AG04449 (cell line): Measurements from ENCODE around the gene PBX1.
A peak's percentile ranks its signal among the peaks of the same experiment; 100 is the strongest.

ENCODE experiments used
- CTCF ChIA-PET: fragments of 350-600 bp; formaldehyde crosslinking; extraction: SDS; loops from one replicate; lab custom pipeline; 2021; ENCODE audit warnings: antibody characterized with exemption; lab: Yijun Ruan, JAX
- POLR2A ChIA-PET: fragments of 400-600, 350-600 bp; formaldehyde crosslinking; extraction: SDS; loops from one replicate; lab custom pipeline; 2020; ENCODE audit warnings: antibody characterized with exemption, inconsistent platforms; lab: Yijun Ruan, JAX
- DNase-seq: peaks from one replicate; pipeline ENCODE4 v3.0.0-alpha.2; 2010; ENCODE audit warnings: low read depth, low spot score
- H3K4me3 ChIP-seq: 2 replicates; pipeline ENCODE4 v1.5.1; 2011; ENCODE audit warnings: low read depth, mild to moderate bottlenecking, control low read depth, low read length
- TF ChIP-seq, protein P1 (sequence below): IDR thresholded peaks from one replicate; pipeline ENCODE4 v1.5.1; 2011; ENCODE audit warnings: mild to moderate bottlenecking, moderate library complexity, low read length, control low read depth, inconsistent platforms; ENCODE audit not compliant: insufficient read depth; ENCODE audit errors: missing control alignments

Gene PBX1

DNA sequence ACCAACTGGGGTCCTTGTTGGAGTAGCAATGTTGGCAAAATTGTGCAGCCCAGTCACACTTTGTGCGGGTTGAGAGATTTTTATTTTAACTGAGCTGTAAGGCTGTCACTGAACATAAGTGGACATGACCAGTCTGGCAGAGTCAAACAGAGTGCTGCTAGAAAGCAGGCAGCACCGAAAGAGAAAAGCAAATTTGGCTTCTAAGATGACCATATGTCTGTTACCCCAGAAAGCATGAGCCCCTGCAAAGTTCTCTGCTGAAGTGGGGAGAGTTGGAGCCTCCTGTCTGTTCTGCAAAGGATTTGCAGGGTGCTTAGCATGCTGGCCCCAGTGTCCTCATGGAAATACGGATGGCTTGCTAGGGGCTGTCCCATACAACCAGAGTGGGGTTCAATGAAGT, 220.4 kb downstream of the PBX1 start:
- POLR2A ChIA-PET, result interaction anchor here (0.7 kb wide), 1 partner anchor 17 kb away, joined by 5 read pairs; no protein-coding TSS in a partner anchor
- no peak overlapping the region for H3K4me3 ChIP-seq
- TF ChIP-seq, protein P1, sequence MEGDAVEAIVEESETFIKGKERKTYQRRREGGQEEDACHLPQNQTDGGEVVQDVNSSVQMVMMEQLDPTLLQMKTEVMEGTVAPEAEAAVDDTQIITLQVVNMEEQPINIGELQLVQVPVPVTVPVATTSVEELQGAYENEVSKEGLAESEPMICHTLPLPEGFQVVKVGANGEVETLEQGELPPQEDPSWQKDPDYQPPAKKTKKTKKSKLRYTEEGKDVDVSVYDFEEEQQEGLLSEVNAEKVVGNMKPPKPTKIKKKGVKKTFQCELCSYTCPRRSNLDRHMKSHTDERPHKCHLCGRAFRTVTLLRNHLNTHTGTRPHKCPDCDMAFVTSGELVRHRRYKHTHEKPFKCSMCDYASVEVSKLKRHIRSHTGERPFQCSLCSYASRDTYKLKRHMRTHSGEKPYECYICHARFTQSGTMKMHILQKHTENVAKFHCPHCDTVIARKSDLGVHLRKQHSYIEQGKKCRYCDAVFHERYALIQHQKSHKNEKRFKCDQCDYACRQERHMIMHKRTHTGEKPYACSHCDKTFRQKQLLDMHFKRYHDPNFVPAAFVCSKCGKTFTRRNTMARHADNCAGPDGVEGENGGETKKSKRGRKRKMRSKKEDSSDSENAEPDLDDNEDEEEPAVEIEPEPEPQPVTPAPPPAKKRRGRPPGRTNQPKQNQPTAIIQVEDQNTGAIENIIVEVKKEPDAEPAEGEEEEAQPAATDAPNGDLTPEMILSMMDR, result no peak
- CTCF ChIA-PET, result interaction anchor here (0.6 to 7.5 kb wide), 2 partner anchors 8 to 244 kb away, joined by 3 to 57 read pairs; no protein-coding TSS in a partner anchor
- DNase-seq, result no peak

DNA sequence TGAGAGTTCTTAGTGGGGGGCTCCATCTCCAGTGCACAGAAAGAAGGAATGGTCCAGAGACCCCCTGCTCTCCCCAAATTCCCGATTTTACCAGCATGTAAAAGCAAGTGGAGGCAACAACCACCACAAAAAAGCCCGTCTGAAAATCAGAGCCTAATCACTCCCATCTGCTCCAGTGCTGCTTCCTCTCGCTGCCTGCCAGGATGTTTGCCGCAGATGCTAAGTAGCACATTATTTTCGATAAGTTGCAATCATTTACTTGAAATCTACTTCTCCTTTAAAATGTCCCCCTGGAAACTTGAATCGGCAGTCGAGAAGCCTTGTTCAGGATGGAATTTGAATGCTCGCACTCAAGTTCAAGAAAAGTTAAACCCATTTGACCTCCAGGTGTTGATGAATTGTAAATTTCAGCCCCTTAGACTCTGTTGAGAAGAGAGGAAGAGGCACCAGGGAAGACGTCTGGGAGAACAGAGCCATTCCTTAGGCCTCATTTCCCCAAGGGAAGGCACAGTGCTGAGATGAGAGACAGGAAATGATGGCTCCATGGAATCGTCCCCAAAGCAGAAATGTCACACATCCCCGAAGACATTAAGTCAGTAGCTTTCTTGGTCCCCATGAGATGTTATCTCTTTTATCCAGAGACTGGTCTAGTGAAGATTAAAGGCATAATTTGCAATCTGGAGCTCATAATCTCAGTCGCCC, 221.3 kb downstream of the PBX1 start:
- TF ChIP-seq, protein P1, result no peak
- ChIA-PET CTCF (no interaction called here), POLR2A (interaction anchor here (1.0 to 1.1 kb wide), 2 partner anchors 14 to 221 kb away, joined by 4 to 5 read pairs; partner anchors contain the start of gene PBX1)
- no peak overlapping the region for H3K4me3 ChIP-seq
- DNase-seq, result no peak

DNA sequence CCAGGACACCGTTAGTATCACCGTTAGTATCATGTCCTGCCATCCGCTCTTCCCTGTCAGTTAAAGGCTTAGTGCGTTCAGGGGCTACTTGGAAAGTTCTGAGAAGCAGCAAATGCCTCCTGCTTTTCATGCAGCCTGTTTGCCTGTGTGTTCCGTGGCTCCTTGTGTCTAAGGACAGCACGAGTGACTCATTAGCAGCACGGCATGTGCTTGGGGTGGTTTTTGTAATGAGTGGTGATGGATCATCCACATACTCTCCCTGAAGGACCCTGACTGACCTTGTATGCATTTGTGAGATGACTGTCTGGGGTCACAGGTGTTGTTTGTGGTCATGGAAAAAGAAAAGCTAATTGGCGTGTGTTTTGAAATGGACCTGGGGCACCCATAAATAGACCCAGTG, 221.9 kb downstream of the PBX1 start:
- TF ChIP-seq, protein P1, result no peak
- ChIA-PET POLR2A (interaction anchor here (1.0 to 1.1 kb wide), 2 partner anchors 15 to 222 kb away, joined by 4 to 5 read pairs; partner anchors contain the start of gene PBX1), CTCF (no interaction called here)
- H3K4me3 ChIP-seq, result no peak overlapping the region
- DNase-seq, result peak; percentile 59

DNA sequence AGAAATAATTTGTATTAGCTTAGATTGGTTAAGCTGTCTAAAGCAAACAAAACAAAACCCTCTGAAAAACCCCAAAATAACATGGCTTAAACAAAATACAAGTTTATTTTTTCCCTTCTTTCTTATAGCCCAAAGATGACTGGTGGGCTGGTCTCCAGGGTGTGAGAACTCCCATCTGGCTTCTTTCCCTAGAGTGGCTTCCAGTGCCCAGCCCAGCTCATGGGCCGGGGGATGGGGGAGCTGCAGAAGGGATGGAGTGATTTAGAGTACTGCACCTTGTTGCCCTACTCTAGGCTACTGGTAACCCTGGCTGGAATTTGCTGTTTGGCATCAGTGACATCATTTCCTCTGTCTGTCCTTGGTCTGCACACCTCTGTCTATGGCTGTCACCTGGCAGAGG, 223.0 kb downstream of the PBX1 start:
- ChIA-PET CTCF (interaction anchor here (1.3 kb wide), 1 partner anchor 10 kb away, joined by 5 read pairs; no protein-coding TSS in a partner anchor), POLR2A (no interaction called here)
- no peak for DNase-seq
- no peak overlapping the region for H3K4me3 ChIP-seq
- TF ChIP-seq, protein P1, result no peak

DNA sequence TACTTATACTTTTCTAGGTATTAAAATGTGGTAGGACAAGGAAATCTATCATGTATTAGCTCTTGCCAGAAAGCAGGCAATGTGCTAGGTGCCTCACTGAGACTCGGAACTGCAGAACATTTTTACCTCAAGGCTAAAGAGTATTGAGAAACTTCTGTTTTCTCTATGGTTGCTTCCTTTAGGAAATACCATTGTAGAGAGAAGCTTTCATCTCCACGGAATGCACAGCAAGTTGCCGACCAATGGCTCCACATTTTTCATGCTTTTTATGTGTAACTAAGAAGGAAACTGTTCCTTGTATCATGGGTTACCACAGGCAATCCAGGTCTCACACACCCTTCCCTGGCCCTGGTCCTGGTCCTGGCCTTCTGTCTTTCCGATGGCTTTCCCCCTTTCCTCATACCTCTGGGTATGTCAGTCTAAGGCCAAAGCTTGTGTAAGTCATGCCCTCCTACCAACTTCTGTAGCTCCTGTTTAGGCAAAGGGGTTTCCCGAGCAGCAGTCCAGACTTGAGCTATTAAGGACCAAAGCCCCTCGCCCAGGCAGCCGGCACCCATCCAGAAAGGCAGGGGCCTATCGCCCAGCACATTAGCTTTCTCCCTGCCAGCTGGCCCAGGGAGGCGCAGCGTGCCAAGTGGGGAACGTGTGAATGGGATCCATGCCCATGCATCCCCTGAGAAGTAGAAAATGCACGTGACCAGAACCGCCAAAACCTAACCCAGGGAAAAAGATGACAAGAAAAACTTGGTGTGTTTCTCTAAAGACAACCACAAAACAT, 225.0 kb downstream of the PBX1 start:
- POLR2A ChIA-PET, result no interaction called here
- DNase-seq, result no peak
- no peak overlapping the region for H3K4me3 ChIP-seq
- TF ChIP-seq, protein P1, result no peak
- CTCF ChIA-PET, result interaction anchor here (0.9 to 5.8 kb wide), 8 partner anchors 8 to 274 kb away, joined by 3 to 50 read pairs (median 3); partner anchors contain the start of gene PBX1

DNA sequence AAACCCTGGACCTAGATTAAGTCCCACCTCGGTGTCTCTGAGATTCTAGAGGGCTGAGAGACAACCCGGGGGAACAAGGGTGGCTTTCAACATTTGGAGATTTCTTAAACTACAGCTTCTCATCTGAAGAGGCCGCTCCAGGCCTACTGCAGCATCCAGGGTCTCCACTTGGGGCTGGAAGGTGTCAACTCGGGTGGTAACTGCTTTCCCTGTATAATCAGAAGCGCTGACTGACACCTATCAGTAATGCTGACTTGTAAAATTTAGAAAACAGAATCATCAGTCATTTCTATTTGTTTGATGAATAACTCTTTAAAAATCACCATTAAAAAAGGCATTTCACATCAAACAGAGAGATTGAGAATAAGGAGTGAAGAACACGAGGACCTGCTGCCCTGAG, 226.0 kb downstream of the PBX1 start:
- DNase-seq, result no peak
- no peak overlapping the region for H3K4me3 ChIP-seq
- ChIA-PET POLR2A (no interaction called here), CTCF (interaction anchor here (0.9 to 5.8 kb wide), 5 partner anchors 9 to 226 kb away, joined by 3 to 50 read pairs (median 3); partner anchors contain the start of gene PBX1)
- TF ChIP-seq, protein P1, result no peak
